SK-N-MC (cell line): ENCODE results near the gene TBL1XR1.

ENCODE experiments used
- DNase-seq: peaks from one replicate; pipeline ENCODE4 v3.0.0-alpha.2; 2011; ENCODE audit warnings: low read depth, low spot score
- H3K27ac ChIP-seq: fragments of 200-600 bp; sonication (generic); 2 replicates; pipeline ENCODE4 v1.5.1; 2016; ENCODE audit warnings: mixed run types
- H3K36me3 ChIP-seq: fragments of 200-600 bp; sonication (generic); 2 replicates; pipeline ENCODE4 v1.6.1; 2017; ENCODE audit warnings: antibody characterized with exemption, low read length, mixed read lengths; ENCODE audit not compliant: insufficient read depth
- H3K4me3 ChIP-seq: fragments of 200-600 bp; sonication (generic); 2 replicates; pipeline ENCODE4 v1.5.1; 2016
- H3K9ac ChIP-seq: fragments of 200-600 bp; sonication (generic); 2 replicates; pipeline ENCODE4 v1.8.0; 2017; ENCODE audit warnings: mixed run types, mixed read lengths; ENCODE audit not compliant: insufficient read length
- H3K9me3 ChIP-seq: fragments of 200-600 bp; sonication (generic); 2 replicates; pipeline ENCODE4 v1.6.1; 2017; ENCODE audit warnings: low read depth, mild to moderate bottlenecking, antibody characterized with exemption, low read length, moderate library complexity, mixed read lengths
- EZH2 ChIP-seq: fragments of 200-600 bp; sonication (generic); IDR thresholded peaks from one replicate; pipeline ENCODE4 v1.6.1; 2017; ENCODE audit warnings: antibody characterized with exemption
- FOXP2 ChIP-seq: optimal IDR thresholded peaks from 2 replicates; pipeline ENCODE3; 2011; ENCODE audit warnings: mild to moderate bottlenecking, moderate library complexity; ENCODE audit not compliant: insufficient read depth; ENCODE audit errors: extremely low read length, control extremely low read depth
- POLR2AphosphoS5 ChIP-seq: IDR thresholded peaks from 2 replicates; pipeline ENCODE4 v1.6.1; 2012; ENCODE audit warnings: mild to moderate bottlenecking, low read depth, low read length, borderline replicate concordance

TBL1XR1 gene

DNA sequence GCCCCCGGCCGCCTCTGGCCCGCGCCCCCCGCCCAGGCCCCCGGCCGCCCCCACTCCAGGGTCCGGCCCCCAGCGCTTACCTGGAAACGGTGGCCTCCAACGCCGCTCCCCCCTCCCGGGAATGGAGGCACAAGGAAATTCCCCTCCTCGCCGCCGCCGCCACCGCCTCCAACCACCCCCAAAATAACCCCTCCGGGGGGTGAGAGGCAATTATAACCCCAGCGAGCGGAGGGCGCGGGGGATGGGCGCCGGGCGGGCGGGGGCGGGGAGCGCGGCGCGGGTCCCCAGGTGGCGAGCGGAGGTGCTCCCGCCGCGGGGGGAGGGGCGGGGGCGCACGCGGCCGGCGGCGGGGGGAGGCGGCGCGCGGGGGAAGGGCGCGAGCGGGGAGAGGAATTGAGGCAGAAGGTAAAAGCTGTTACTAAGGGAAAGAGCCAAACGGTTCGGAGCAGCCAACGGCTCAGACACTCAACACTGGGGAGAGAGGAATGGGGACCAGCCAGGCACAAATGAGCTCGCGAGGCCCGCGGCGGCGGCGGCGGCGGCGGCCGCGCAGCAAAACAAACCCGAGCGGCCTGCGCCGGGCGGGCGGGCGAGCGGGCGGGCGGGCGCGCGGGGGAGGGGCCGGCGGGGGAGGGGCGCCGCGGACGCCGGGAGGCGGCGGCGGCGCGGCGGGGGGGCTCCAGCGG lies at the start of gene TBL1XR1:
Gene TBL1XR1, minus strand, starts transcription at position 442 of the 686 bp plus-strand sequence. CDS start 132,505 bp downstream, outside the sequence.
- peaks cover 17% of the 10 kb centered on the region for H3K36me3 ChIP-seq
- peak; percentile 91 for DNase-seq
- H3K27ac ChIP-seq = peak within 1 kb of the TSS; percentile 99
- TF ChIP-seq FOXP2 = no peak
- TF ChIP-seq POLR2AphosphoS5 = no peak
- no peak for TF ChIP-seq EZH2
- H3K9me3 ChIP-seq = no peaks in the 10 kb centered on the region
- peak within 1 kb of the TSS; percentile 99 for H3K9ac ChIP-seq
- peak within 1 kb of the TSS; percentile 95 for H3K4me3 ChIP-seq

DNA sequence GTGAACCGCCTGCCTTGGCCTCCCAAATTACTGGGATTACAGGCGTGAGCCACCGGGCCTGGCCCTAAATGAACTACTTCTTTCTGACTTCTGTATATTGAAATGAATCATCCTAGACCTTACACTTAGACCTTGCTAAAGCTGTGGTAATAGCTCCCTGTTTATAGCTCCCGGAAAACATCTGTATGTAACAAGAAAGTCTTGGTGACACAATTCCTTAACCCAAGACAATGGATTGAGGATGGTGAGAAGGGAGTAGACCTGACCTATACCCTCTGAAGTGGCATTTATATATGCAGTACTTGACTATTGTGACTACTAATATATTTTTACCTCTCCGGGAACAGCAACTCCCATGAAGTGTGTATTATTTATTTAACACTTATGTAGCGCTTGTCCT lies 48.0 kb upstream of the TBL1XR1 start:
- Histone ChIP-seq H3K9ac (no peak overlapping the region), H3K9me3 (no peaks in the 10 kb centered on the region), H3K36me3 (no peaks in the 10 kb centered on the region), H3K27ac (no peak overlapping the region), H3K4me3 (no peak overlapping the region)
- DNase-seq = no peak
- TF ChIP-seq FOXP2 (no peak), EZH2 (no peak), POLR2AphosphoS5 (no peak)

DNA sequence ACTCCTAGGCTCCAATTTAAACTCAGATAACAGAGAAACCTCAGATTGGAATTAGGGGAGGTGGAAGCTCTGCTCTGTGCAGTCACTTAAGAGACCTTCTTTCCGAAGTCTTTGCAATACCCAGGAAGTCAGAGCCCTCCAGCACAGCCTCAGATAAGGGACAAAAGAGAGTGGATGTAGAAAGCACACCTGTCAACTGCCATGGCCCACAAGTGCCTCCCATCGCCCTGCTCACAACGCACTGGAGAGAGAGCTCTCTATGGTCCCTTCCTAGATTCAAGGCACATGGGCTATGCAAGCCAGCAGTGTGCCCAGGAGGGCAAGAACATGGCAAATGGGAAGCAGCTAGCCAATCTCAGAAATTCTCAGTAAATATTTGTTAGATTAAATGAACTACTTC lies 47.3 kb upstream of the TBL1XR1 start:
- TF ChIP-seq EZH2 (no peak), POLR2AphosphoS5 (no peak), FOXP2 (no peak)
- no peak for DNase-seq
- Histone ChIP-seq H3K27ac (no peak overlapping the region), H3K36me3 (no peaks in the 10 kb centered on the region), H3K9me3 (no peaks in the 10 kb centered on the region), H3K4me3 (no peak overlapping the region), H3K9ac (no peak overlapping the region)

DNA sequence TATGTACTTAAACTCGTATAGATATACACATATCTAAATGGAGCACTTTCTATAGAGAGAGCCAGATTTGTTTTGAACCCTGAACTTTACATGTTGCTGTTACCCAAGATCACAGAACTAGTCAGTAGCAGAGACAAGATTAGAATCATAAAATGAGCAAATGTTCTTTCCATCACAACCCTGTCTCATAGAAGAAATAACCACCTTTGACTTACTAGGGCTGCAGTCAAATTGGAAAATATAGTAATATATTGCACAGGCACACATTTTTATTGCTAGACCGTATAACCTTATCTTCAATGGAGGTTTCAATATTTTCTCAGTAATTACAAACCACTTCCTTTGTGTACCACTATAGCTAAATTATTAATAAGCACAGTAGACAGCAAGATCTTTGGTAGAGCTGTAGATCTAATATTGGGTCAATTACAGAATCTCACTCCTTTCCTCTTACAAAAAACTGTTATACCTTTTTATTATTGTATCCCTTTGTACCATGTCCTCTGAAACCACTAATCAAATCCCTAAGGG lies 41.5 kb upstream of the TBL1XR1 start:
- H3K9me3 ChIP-seq = no peaks in the 10 kb centered on the region
- no peaks in the 10 kb centered on the region for H3K36me3 ChIP-seq
- H3K27ac ChIP-seq = no peak overlapping the region; the same call in 1 of the 2 replicates
- TF ChIP-seq POLR2AphosphoS5 (no peak), EZH2 (no peak)
- no peak for DNase-seq
- H3K9ac ChIP-seq = no peak overlapping the region
- H3K4me3 ChIP-seq = no peak overlapping the region

DNA sequence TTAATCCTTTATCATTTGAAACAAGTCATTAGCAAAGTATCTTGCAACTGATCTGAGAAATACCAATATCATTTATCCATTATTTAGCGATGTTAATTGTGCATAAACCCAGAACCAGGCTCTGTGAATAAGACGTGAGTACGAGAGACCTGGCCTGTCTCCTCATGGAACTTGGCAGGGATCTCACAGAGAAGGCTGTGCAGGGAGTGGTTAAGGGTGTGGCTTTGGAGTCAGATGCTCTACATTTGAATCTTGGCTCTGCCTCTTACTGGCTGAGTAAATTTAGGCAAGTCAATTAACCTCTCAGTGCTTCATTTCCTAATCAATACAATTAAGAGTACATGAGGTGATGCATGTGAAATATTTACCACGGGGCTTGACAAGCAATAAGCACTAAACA lies 39.9 kb upstream of the TBL1XR1 start:
- Histone ChIP-seq H3K9ac (no peak overlapping the region), H3K27ac (no peak overlapping the region), H3K4me3 (no peak overlapping the region), H3K36me3 (no peaks in the 10 kb centered on the region), H3K9me3 (no peaks in the 10 kb centered on the region)
- TF ChIP-seq EZH2 (no peak), FOXP2 (no peak), POLR2AphosphoS5 (no peak)
- no peak for DNase-seq

DNA sequence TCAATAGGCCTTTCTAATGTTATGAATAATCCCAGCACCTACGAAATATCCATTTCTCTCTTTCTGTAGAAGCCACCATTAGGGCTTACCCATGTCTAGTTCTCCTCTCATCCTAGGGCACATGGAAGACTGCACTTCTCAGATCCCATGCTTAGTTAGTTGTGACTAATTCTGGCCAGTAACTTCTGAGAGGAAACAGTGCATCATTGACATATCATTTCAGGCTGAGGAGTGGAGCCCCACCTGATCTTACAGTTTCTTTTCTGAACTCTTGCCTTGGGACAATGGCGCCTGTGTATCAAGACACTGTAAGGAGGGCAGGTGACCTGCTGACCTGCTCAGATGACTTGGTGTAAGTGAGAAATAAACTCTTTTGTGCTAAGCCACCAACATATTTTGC lies 39.4 kb upstream of the TBL1XR1 start:
- no peak overlapping the region for H3K4me3 ChIP-seq
- no peak overlapping the region for H3K9ac ChIP-seq
- no peak for DNase-seq
- no peaks in the 10 kb centered on the region for H3K9me3 ChIP-seq
- no peaks in the 10 kb centered on the region for H3K36me3 ChIP-seq
- no peak overlapping the region for H3K27ac ChIP-seq
- TF ChIP-seq EZH2 (no peak), FOXP2 (no peak), POLR2AphosphoS5 (no peak)

DNA sequence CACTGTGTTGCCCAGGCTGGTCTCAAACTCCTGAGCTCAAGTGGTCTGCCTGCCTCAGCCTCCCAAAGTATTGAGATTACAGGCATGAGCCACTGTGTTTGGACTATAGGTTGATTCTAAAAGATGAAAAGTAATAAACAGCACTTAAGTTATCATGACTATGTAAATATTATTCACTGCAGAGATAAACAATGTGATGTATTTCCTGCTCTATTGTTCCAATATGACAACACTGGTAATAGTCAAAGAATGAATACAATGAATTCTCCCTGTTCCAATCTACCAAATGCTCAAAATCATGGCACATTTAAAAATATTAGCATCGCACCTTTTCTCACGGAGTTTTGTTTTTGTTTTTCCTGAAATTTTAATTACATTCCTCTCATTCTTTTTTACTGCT lies 36.8 kb upstream of the TBL1XR1 start:
- no peak for DNase-seq
- Histone ChIP-seq H3K9me3 (no peaks in the 10 kb centered on the region), H3K36me3 (no peaks in the 10 kb centered on the region), H3K9ac (no peak overlapping the region), H3K4me3 (no peak overlapping the region), H3K27ac (no peak overlapping the region)
- TF ChIP-seq POLR2AphosphoS5 (no peak), EZH2 (no peak), FOXP2 (no peak)

DNA sequence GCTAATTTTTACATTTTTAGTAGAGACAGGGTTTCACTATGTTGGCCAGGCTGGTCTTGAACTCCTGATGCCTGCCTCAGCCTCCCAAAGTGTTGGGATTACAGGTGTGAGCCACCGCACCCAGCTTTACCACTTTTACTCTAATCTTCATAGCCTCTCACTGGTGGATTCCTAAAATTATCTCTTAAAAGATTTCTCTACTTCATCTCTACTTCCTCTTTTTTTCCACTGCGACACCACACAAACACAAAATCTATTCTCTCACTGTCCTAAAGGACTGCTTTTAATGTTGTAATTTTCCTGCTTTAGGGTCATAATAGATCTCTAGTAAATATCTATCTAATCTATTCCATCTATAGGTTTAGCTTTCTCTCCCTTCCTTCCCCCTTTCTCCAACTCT lies 34.0 kb upstream of the TBL1XR1 start:
- TF ChIP-seq POLR2AphosphoS5 (no peak), FOXP2 (no peak), EZH2 (no peak)
- H3K27ac ChIP-seq = no peak overlapping the region
- H3K9me3 ChIP-seq = no peaks in the 10 kb centered on the region
- H3K9ac ChIP-seq = no peak overlapping the region
- no peak for DNase-seq
- no peaks in the 10 kb centered on the region for H3K36me3 ChIP-seq
- H3K4me3 ChIP-seq = no peak overlapping the region

DNA sequence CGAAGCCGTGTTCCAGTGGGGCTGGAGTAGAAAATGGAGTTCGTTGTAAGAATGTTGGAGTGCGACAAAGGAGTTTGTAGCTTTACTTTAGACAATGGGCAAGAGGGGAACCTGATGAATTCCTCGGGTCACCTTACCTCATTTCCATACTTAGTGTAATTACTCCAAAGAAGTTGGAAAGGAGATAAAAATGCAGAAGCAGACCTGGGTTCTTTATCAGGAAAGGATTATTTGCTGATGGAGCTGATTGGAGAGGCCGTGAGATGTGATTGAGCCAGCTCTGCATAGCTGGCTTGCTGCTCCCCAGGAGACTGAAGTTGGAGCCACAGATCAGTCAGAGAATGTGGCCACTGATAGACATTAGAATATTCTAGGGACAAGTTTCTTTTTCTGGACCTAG lies 33.4 kb upstream of the TBL1XR1 start:
- Histone ChIP-seq H3K36me3 (no peaks in the 10 kb centered on the region), H3K4me3 (no peak overlapping the region), H3K9ac (no peak overlapping the region), H3K27ac (no peak overlapping the region), H3K9me3 (no peaks in the 10 kb centered on the region)
- TF ChIP-seq POLR2AphosphoS5 (no peak), FOXP2 (no peak), EZH2 (no peak)
- DNase-seq = no peak
